ENCODE data around the gene ITPKC. TPM values are rescaled to one million over a fixed set of nuclear protein-coding genes. Genes with fewer than 3 reads are reported as not detected.
"Not testable (repeated sequence)": the region's sequence is repeated elsewhere in the genome, so short reads cannot be mapped to it uniquely, and the experiment has no call there.

ITPKC gene
- total RNA-seq, 1 donor from 2014 or later: 7.0 TPM

- peak; percentile 68 for ATAC-seq
- peak; percentile 93 for DNase-seq (ENCODE audit: low spot score)
Observed at GRCh38 chr19:40714441-40715299, 2.2 kb upstream of the ITPKC start.

GRCh38 chr19:40716031-40716481 is 856 bp upstream of the ITPKC start:
- DNase-seq (ENCODE audit: low spot score): no peak
- ATAC-seq: no peak

- peak; percentile 79 for DNase-seq (ENCODE audit: low spot score)
- ATAC-seq: peak; percentile 25
Observed at GRCh38 chr19:40717325-40717879, 490 bp downstream of the ITPKC start.

GRCh38 chr19:40717880-40718773 is 1.2 kb downstream of the ITPKC start:
- ATAC-seq: no peak
- DNase-seq (ENCODE audit: low spot score): peak; percentile 58

GRCh38 chr19:40718774-40719391 is 2.0 kb downstream of the ITPKC start:
- DNase-seq (ENCODE audit: low spot score) (peak; percentile 92), ATAC-seq (peak; percentile 59)

GRCh38 chr19:40719414-40719894 is 2.5 kb downstream of the ITPKC start:
- ATAC-seq (no peak), DNase-seq (ENCODE audit: low spot score) (no peak)

GRCh38 chr19:40721140-40721486 is 4.2 kb downstream of the ITPKC start:
- no peak for DNase-seq (ENCODE audit: low spot score)
- no peak for ATAC-seq

GRCh38 chr19:40721936-40722661 is 5.2 kb downstream of the ITPKC start:
- DNase-seq (ENCODE audit: low spot score) (no peak), ATAC-seq (no peak)

GRCh38 chr19:40723661-40724254 is 6.8 kb downstream of the ITPKC start:
- ATAC-seq (no peak), DNase-seq (ENCODE audit: low spot score) (no peak)

GRCh38 chr19:40724315-40724714 is 7.4 kb downstream of the ITPKC start:
- no peak for ATAC-seq
- no peak for DNase-seq (ENCODE audit: low spot score)

GRCh38 chr19:40724855-40725254 is 7.9 kb downstream of the ITPKC start:
- ATAC-seq: no peak

GRCh38 chr19:40726279-40726678 is 9.4 kb downstream of the ITPKC start:
- DNase-seq (ENCODE audit: low spot score): no peak
- no peak for ATAC-seq

More at GRCh38 chr19:40724855-40725254, 7.9 kb downstream of the ITPKC start:
- DNase-seq (ENCODE audit: low spot score): no peak

- ATAC-seq; DNase-seq (ENCODE audit: low spot score): not testable (repeated sequence)
Observed at GRCh38 chr19:40730065-40730464, 13.2 kb downstream of the ITPKC start.

GRCh38 chr19:40732304-40732703 is 15.4 kb downstream of the ITPKC start:
- DNase-seq (ENCODE audit: low spot score); ATAC-seq: not testable (repeated sequence)

- DNase-seq (ENCODE audit: low spot score) (no peak), ATAC-seq (no peak)
Observed at GRCh38 chr19:40733149-40733548, 16.2 kb downstream of the ITPKC start.

GRCh38 chr19:40735013-40735771 is 18.3 kb downstream of the ITPKC start:
- ATAC-seq: no peak

GRCh38 chr19:40736661-40737060 is 19.7 kb downstream of the ITPKC start:
- DNase-seq (ENCODE audit: low spot score) (no peak), ATAC-seq (no peak)

More at GRCh38 chr19:40735013-40735771, 18.3 kb downstream of the ITPKC start:
- DNase-seq (ENCODE audit: low spot score): no peak

GRCh38 chr19:40737102-40737644 is 20.3 kb downstream of the ITPKC start:
- no peak for ATAC-seq
- no peak for DNase-seq (ENCODE audit: low spot score)

All from left lobe of liver (tissue), 2 donors.